GM12878 (cell line): ENCODE measurements around the gene AMPD2. TPM values are rescaled to one million over a fixed set of nuclear protein-coding genes. Genes with fewer than 3 reads are reported as not detected.
A peak's percentile ranks its signal among the peaks of the same experiment; 100 is the strongest.

Source experiments
- BMI1 ChIP-seq: fragments of 450-650 bp; IDR thresholded peaks from 2 replicates; pipeline ENCODE4 v1.6.1; 2016; ENCODE audit warnings: mild to moderate bottlenecking, moderate library complexity, borderline replicate concordance
- KDM1A ChIP-seq: fragments of 200-600 bp; sonication (generic); IDR thresholded peaks from 2 replicates; pipeline ENCODE4 v1.6.1; 2016; ENCODE audit warnings: borderline replicate concordance
- MEF2B ChIP-seq: fragments of 450-650 bp; IDR thresholded peaks from 2 replicates; pipeline ENCODE4 v1.6.1; 2018; ENCODE audit warnings: mild to moderate bottlenecking, moderate library complexity; ENCODE audit not compliant: partially characterized antibody, poor library complexity, severe bottlenecking
- SPI1 ChIP-seq: IDR thresholded peaks from 2 replicates; pipeline ENCODE4 v1.6.1; 2011; ENCODE audit warnings: low read depth, mild to moderate bottlenecking, low read length, moderate library complexity, borderline replicate concordance; ENCODE audit not compliant: insufficient read depth
- STAT3 ChIP-seq: IDR thresholded peaks from 2 replicates; pipeline ENCODE4 v1.6.1; 2011; ENCODE audit warnings: low read depth, low read length, improper control_type of control experiment
- ZBTB40 ChIP-seq: fragments of 450-650 bp; IDR thresholded peaks from 2 replicates; pipeline ENCODE4 v1.6.1; 2016; ENCODE audit warnings: mild to moderate bottlenecking, moderate library complexity, borderline replicate concordance
- ZNF207 ChIP-seq: fragments of 450-650 bp; IDR thresholded peaks from 2 replicates; pipeline ENCODE4 v1.6.1; 2014; ENCODE audit warnings: antibody characterized with exemption, mild to moderate bottlenecking, borderline replicate concordance
- polyA plus RNA-seq, 11 experiments: library from polyadenylated mRNA; depleted of rRNA in 4 of 11; unstranded in 6 of 11; stranded (reverse) in 5 of 11; fragments of >200 nt; fragmentation: Nextera tagmentation in 4 of 11; fragmentation: Illumina TruSeq in 1 of 11; extraction: Ambion mirVana in 4 of 11; extraction: Trizol in 1 of 11; gene quantifications; 1 replicate in 1 of 11; 2 replicates in 10 of 11; pipeline versions ENCODE4 v1.2.1 to v1.2.3, GENCODE V29; 2011 to 2016; ENCODE audit warnings: inconsistent platforms in 2 of 11, missing spikeins in 2 of 11, low read depth in 1 of 11
- total RNA-seq, 4 experiments: library from RNA; depleted of rRNA in 3 of 4; stranded (reverse); fragments of >200 nt in 3 of 4; fragmentation: Illumina TruSeq in 1 of 4; extraction: Trizol in 1 of 4; gene quantifications; 2 replicates each; pipeline versions ENCODE4 v1.2.1 to v1.2.3, GENCODE V29; 2013 to 2021

Gene AMPD2
- total and polyA plus RNA-seq, 10 of the 15 experiments (the other 5 are each of a cell fraction or from before 2014, with no cell fraction given) = 2.0 to 75.9 (median 31.3) TPM

GRCh38 chr1:109624201-109625010 is 4.8 kb downstream of the AMPD2 start (continued):
- TF ChIP-seq ZBTB40 = no peak
- TF ChIP-seq SPI1 = peak; percentile 76
- no peak for TF ChIP-seq KDM1A
- no peak for TF ChIP-seq ZNF207
- TF ChIP-seq STAT3 = no peak
- no peak for TF ChIP-seq BMI1
- TF ChIP-seq MEF2B = peak; percentile 67
- TF ChIP-seq, all 136 proteins: peak for 4
